Astrocyte of the cerebellum (primary cell): ENCODE measurements around the gene CNNM3.

Source experiments
- DNase-seq: peaks from one replicate; pipeline ENCODE4 v3.0.0-alpha.2; 2011; ENCODE audit warnings: low read depth
- H3K4me3 ChIP-seq: 2 replicates; pipeline ENCODE4 v1.5.1; 2011; ENCODE audit warnings: mild to moderate bottlenecking, low read depth, low read length, moderate library complexity
- CTCF ChIP-seq: IDR thresholded peaks from 2 replicates; pipeline ENCODE4 v1.5.1; 2012; ENCODE audit warnings: low read length, low read depth, moderate library complexity, mild to moderate bottlenecking; ENCODE audit errors: missing control alignments
- in situ Hi-C: cut with HindIII; loops from 2 replicates; pipeline ENCODE4 v1.10.0; 2017; ENCODE audit warnings: low sequenced_read_pairs

Gene CNNM3

GRCh38 chr2:96870626-96871255 is 54.7 kb downstream of the CNNM3 start:
- peak overlapping the region; percentile 84 for H3K4me3 ChIP-seq
- DNase-seq = no peak
- TF ChIP-seq CTCF = no peak
- in situ Hi-C loops = no loop called here

- in situ Hi-C loops = no loop called here
- TF ChIP-seq CTCF = no peak
- DNase-seq = no peak
- H3K4me3 ChIP-seq = no peak overlapping the region
Measured at GRCh38 chr2:96872591-96873349, 56.7 kb downstream of the CNNM3 start.

- TF ChIP-seq CTCF = no peak
- in situ Hi-C loops = no loop called here
- no peak for DNase-seq
- no peak overlapping the region for H3K4me3 ChIP-seq
Measured at GRCh38 chr2:96873651-96874096, 57.6 kb downstream of the CNNM3 start.

GRCh38 chr2:96874198-96874831 is 58.2 kb downstream of the CNNM3 start:
- no peak overlapping the region for H3K4me3 ChIP-seq
- no peak for DNase-seq
- no peak for TF ChIP-seq CTCF
- in situ Hi-C loops = no loop called here

GRCh38 chr2:96875498-96876268 is 59.6 kb downstream of the CNNM3 start:
- in situ Hi-C loops = no loop called here
- DNase-seq = no peak
- H3K4me3 ChIP-seq = no peak overlapping the region
- TF ChIP-seq CTCF = no peak
